Small intestine (tissue), 7 donors: ENCODE results near the gene NRXN3. TPM values are rescaled to one million over a fixed set of nuclear protein-coding genes. Genes with fewer than 3 reads are reported as not detected.
A peak's percentile ranks its signal among the peaks of the same experiment; 100 is the strongest.
"Not testable (repeated sequence)": the region's sequence is repeated elsewhere in the genome, so short reads cannot be mapped to it uniquely, and the experiment has no call there.

ENCODE experiments used
- DNase-seq, 2 donors: peaks; one replicate each; pipeline versions ENCODE4 v3.0.0 to v3.0.0-alpha.2; 2013
- FAIRE-seq: peaks from 2 replicates; lab custom pipeline; 2012; peaks lifted over from hg19 to GRCh38; lab: Jason Lieb, UNC
- H3K27ac ChIP-seq, 3 donors: one replicate each; pipeline ENCODE4 v1.5.1; 2013; ENCODE audit warnings: low read length in 2 of 3, mild to moderate bottlenecking in 2 of 3, control low read depth in 1 of 3, inconsistent platforms in 1 of 3, low read depth in 1 of 3, moderate library complexity in 1 of 3
- H3K27me3 ChIP-seq, 3 donors: one replicate each; pipeline ENCODE4 v1.6.1; 2013; ENCODE audit warnings: low read length in 3 of 3, inconsistent platforms in 1 of 3; ENCODE audit not compliant: control insufficient read depth in 3 of 3, insufficient read depth in 3 of 3
- H3K36me3 ChIP-seq, 3 donors: one replicate each; pipeline ENCODE4 v1.6.1; 2013; ENCODE audit warnings: low read length in 3 of 3, inconsistent platforms in 1 of 3, low read depth in 1 of 3, mild to moderate bottlenecking in 1 of 3, moderate library complexity in 1 of 3; ENCODE audit not compliant: control insufficient read depth in 3 of 3, insufficient read depth in 2 of 3
- H3K4me1 ChIP-seq, 3 donors: one replicate each; pipeline ENCODE4 v1.6.1; 2013; ENCODE audit warnings: low read length in 2 of 3, inconsistent platforms in 1 of 3, low read depth in 1 of 3, mild to moderate bottlenecking in 1 of 3, moderate library complexity in 1 of 3; ENCODE audit not compliant: control insufficient read depth in 3 of 3, insufficient read depth in 2 of 3
- H3K4me3 ChIP-seq, 3 donors: one replicate each; pipeline ENCODE4 v1.5.1; 2013; ENCODE audit warnings: low read length in 3 of 3, control low read depth in 1 of 3, inconsistent platforms in 1 of 3, low read depth in 1 of 3, mild to moderate bottlenecking in 1 of 3, moderate library complexity in 1 of 3
- H3K9me3 ChIP-seq, 2 donors: one replicate each; pipeline ENCODE4 v1.6.1; 2013; ENCODE audit warnings: low read depth in 1 of 2, low read length in 1 of 2; ENCODE audit not compliant: control insufficient read depth in 2 of 2, insufficient read depth in 1 of 2
- WGBS, 3 donors: extraction: QIAGEN DNeasy Blood & Tissue Kit; methylation state at CpG; one replicate each; pipeline ENCODE4 v1.1.7; 2013; 5-methylcytosine and 5-hydroxymethylcytosine counted together
- polyA plus RNA-seq, 4 donors: library from polyadenylated mRNA; stranded (reverse) in 3 of 4; unstranded in 1 of 4; fragments of 200-250 nt in 3 of 4; fragments of 120-200 nt in 1 of 4; gene quantifications; one replicate each; pipeline versions ENCODE4 v1.2.1 to v1.2.3, GENCODE V29; 2013
- donor health status: healthy with polysubstance abuse.
- donor health status: control.
- donor health status: control.
- donor health status: Bipolar disorder and iron deficiency.
- donor health status: healthy.

The NRXN3 gene
- polyA plus RNA-seq, 4 donors: 2.3 TPM; not detected in 2

- no peaks in the 10 kb centered on the region for H3K4me1 ChIP-seq
- no peaks in the 10 kb centered on the region for H3K9me3 ChIP-seq
- H3K27me3 ChIP-seq: no peaks in the 10 kb centered on the region
- DNase-seq (peak; percentile 9 to 33), FAIRE-seq (no peak)
- no peak overlapping the region for H3K4me3 ChIP-seq
- WGBS, 3 donors: 38 to 46% (median 42%) methylated on average over 8 of the region's 8 CpGs
- H3K27ac ChIP-seq: no peak overlapping the region
- H3K36me3 ChIP-seq: no peaks in the 10 kb centered on the region
These were observed 841.1 kb downstream of the NRXN3 start for GRCh38 chr14:79011091-79011919.

- no peaks in the 10 kb centered on the region for H3K27me3 ChIP-seq
- no peak overlapping the region for H3K27ac ChIP-seq
- H3K4me1 ChIP-seq: no peaks in the 10 kb centered on the region
- DNase-seq: no peak
- no peak overlapping the region for H3K4me3 ChIP-seq
- no peak for FAIRE-seq
- no peaks in the 10 kb centered on the region for H3K36me3 ChIP-seq
- no peaks in the 10 kb centered on the region for H3K9me3 ChIP-seq
These were observed 841.7 kb downstream of the NRXN3 start for GRCh38 chr14:79011920-79012204.

DNA sequence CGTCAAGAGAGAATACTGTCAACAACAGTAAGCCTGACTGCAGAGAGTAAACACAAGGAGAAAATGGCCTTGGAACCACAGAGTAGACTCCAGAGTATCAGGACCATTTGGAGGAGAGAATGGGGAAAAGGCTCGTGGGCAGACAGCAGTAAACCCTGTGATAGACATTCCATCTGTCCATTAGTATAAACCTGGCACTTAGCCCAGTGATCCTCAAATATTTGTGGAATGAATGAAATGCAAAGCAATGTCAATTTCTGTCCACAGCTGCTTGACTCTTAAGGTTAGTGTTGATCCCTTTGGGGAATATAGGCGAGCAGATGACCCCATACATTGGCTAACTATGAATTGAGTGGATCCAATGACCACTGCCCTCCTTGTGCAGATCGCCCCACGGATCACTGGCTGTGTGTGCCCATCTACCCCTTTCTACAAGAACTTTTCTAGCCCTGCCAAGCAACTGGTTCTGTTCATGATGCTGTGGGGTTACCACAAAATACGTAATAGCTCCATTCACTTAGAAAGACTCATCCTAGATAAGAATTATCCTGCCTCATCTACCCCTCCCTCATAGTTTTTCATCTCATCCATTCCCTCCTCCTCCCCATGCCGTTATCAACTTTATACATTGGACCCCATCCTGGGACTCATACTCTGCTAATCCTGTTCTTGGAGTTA lies 846.8 kb downstream of the NRXN3 start:
- Histone ChIP-seq H3K4me1 (no peaks in the 10 kb centered on the region), H3K4me3 (no peak overlapping the region), H3K36me3 (no peaks in the 10 kb centered on the region), H3K27ac (no peak overlapping the region), H3K27me3 (no peaks in the 10 kb centered on the region), H3K9me3 (no peaks in the 10 kb centered on the region)
- no peak for DNase-seq
- no peak for FAIRE-seq
- 57 to 74% (median 68%) methylated on average over 7 of the region's 7 CpGs for WGBS, 3 donors

- WGBS, 3 donors: 93 to 97% (median 93%) methylated on average over 4 of the region's 4 CpGs
These were observed 847.4 kb downstream of the NRXN3 start for GRCh38 chr14:79017561-79017960.

DNA sequence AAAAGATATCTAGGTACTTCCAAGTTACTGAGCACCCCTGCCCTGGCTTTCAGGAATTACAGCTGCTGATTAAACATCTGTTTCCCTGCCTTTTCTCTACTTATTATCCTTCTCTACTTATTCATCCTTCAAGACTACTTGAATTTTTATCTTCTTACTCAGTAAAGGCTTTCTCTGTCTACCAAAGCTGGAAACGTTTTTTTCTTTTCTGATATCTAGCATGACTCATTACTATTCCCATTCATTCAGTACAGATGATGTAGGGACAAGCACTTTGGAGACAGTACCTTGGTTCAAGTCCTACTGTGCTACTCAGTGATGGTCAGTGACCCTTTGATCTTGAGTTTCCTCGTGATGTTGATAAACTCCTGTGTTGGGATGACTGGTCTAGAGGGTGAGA lies 848.7 kb downstream of the NRXN3 start:
- no peaks in the 10 kb centered on the region for H3K27me3 ChIP-seq
- no peaks in the 10 kb centered on the region for H3K4me1 ChIP-seq
- DNase-seq (no peak), FAIRE-seq (no peak)
- H3K9me3 ChIP-seq: no peaks in the 10 kb centered on the region
- H3K27ac ChIP-seq: no peak overlapping the region
- no peak overlapping the region for H3K4me3 ChIP-seq
- H3K36me3 ChIP-seq: no peaks in the 10 kb centered on the region
- 29 to 40% (median 30%) methylated on average over 2 of the region's 2 CpGs for whole genome bisulfite sequencing, 3 donors

More at GRCh38 chr14:79017561-79017960, 847.4 kb downstream of the NRXN3 start:
- no peak for FAIRE-seq
- Histone ChIP-seq H3K36me3 (no peaks in the 10 kb centered on the region), H3K4me3 (no peak overlapping the region), H3K9me3 (no peaks in the 10 kb centered on the region), H3K4me1 (no peaks in the 10 kb centered on the region), H3K27ac (no peak overlapping the region), H3K27me3 (no peaks in the 10 kb centered on the region)
- no peak for DNase-seq

DNA sequence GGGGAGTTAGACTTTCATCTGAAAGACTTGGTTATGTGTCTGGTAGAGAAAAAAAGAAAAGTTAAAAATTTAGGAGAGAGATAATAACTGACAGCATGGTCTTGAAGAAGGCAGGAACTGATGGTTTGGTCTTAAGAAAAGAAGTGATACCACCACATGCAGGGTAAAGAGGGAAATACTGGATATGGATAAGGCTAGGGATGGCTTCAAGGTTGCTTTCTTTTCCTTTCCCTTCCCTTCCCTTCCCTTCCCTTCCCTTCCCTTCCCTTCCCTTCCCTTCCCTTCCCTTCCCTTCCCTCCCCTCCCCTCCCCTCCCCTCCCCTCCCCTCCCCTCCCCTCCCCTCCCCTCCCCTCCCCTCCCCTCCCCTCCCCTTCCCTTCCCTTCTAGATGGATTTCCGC lies 849.7 kb downstream of the NRXN3 start:
- 100% methylated on average over 1 of the region's 1 CpG; no CpG with 5 or more reads in 2 of the 3 donors for WGBS, 3 donors
- H3K27me3 ChIP-seq, H3K9me3 ChIP-seq, H3K27ac ChIP-seq, FAIRE-seq, H3K4me3 ChIP-seq, DNase-seq, H3K36me3 ChIP-seq, H3K4me1 ChIP-seq: not testable (repeated sequence)

GRCh38 chr14:79021766-79022165 lies 851.6 kb downstream of the NRXN3 start:
- no peak overlapping the region for H3K27ac ChIP-seq
- no peaks in the 10 kb centered on the region for H3K27me3 ChIP-seq
- 68 to 81% (median 72%) methylated on average over 1 of the region's 1 CpG for WGBS, 3 donors
- H3K36me3 ChIP-seq: no peaks in the 10 kb centered on the region
- no peaks in the 10 kb centered on the region for H3K9me3 ChIP-seq
- no peak overlapping the region for H3K4me3 ChIP-seq
- FAIRE-seq (no peak), DNase-seq (no peak)
- H3K4me1 ChIP-seq: no peaks in the 10 kb centered on the region

- DNase-seq: no peak
- no peaks in the 10 kb centered on the region for H3K4me1 ChIP-seq
- 70 to 81% (median 76%) methylated on average over 3 of the region's 3 CpGs for WGBS, 3 donors
- no peaks in the 10 kb centered on the region for H3K36me3 ChIP-seq
- H3K4me3 ChIP-seq: no peak overlapping the region
- no peaks in the 10 kb centered on the region for H3K27me3 ChIP-seq
- H3K9me3 ChIP-seq: no peaks in the 10 kb centered on the region
- no peak overlapping the region for H3K27ac ChIP-seq
- FAIRE-seq: no peak
These were observed 857.0 kb downstream of the NRXN3 start for GRCh38 chr14:79027138-79027537.
